HepG2 (cell line): ENCODE data around the gene CABLES2. TPM values are rescaled to one million over a fixed set of nuclear protein-coding genes. Genes with fewer than 3 reads are reported as not detected.
A peak's percentile ranks its signal among the peaks of the same experiment; 100 is the strongest.

ENCODE experiments used
- ELF4 ChIP-seq: sonication (generic); formaldehyde crosslinking; IDR thresholded peaks from 2 replicates; pipeline ENCODE4 v1.5.0; 2020; ENCODE audit warnings: missing genetic modification reagents, mild to moderate bottlenecking, moderate library complexity, borderline replicate concordance
- GZF1 ChIP-seq: sonication (generic); formaldehyde crosslinking; IDR thresholded peaks from 2 replicates; pipeline ENCODE4 v1.5.1; 2020; ENCODE audit warnings: mild to moderate bottlenecking, missing genetic modification reagents
- HNRNPLL ChIP-seq: fragments of 200-400 bp; formaldehyde crosslinking; IDR thresholded peaks from 2 replicates; pipeline ENCODE4 v1.6.1; 2017; ENCODE audit warnings: mild to moderate bottlenecking, low read depth, low read length; ENCODE audit not compliant: poor library complexity, severe bottlenecking
- PBX2 ChIP-seq: IDR thresholded peaks from 2 replicates; pipeline ENCODE4 v1.6.1; 2016; ENCODE audit warnings: control low read depth
- PPARG ChIP-seq: conservative IDR thresholded peaks from 2 replicates; pipeline ENCODE4 v1.6.1; 2016; ENCODE audit warnings: missing biosample characterization, missing genetic modification reagents
- PRDM15 ChIP-seq: sonication (generic); formaldehyde crosslinking; IDR thresholded peaks from 2 replicates; pipeline ENCODE4 v1.4.0; 2020; ENCODE audit warnings: missing genetic modification reagents
- SKIL ChIP-seq: sonication (generic); formaldehyde crosslinking; IDR thresholded peaks from 2 replicates; pipeline ENCODE4 v1.8.0; 2022; ENCODE audit warnings: missing genetic modification reagents, mild to moderate bottlenecking, moderate library complexity, borderline replicate concordance
- XBP1 ChIP-seq: sonication (generic); formaldehyde crosslinking; IDR thresholded peaks from 2 replicates; pipeline ENCODE4 v1.5.0; 2020; ENCODE audit warnings: missing genetic modification reagents
- ZBTB42 ChIP-seq: sonication (generic); formaldehyde crosslinking; IDR thresholded peaks from 2 replicates; pipeline ENCODE4 v1.5.0; 2020; ENCODE audit warnings: mild to moderate bottlenecking, missing genetic modification reagents
- ZFP36L2 ChIP-seq: sonication (generic); formaldehyde crosslinking; IDR thresholded peaks from 2 replicates; pipeline ENCODE4 v1.4.0; 2020; ENCODE audit warnings: missing genetic modification reagents
- ZNF230 ChIP-seq: sonication (generic); formaldehyde crosslinking; IDR thresholded peaks from 2 replicates; pipeline ENCODE4 v1.4.0; 2020; ENCODE audit warnings: mild to moderate bottlenecking, missing genetic modification reagents
- ZNF460 ChIP-seq: sonication (generic); formaldehyde crosslinking; IDR thresholded peaks from 2 replicates; pipeline ENCODE4 v1.5.1; 2020; ENCODE audit warnings: missing genetic modification reagents, mild to moderate bottlenecking, borderline replicate concordance
- ZNF788 ChIP-seq: sonication (generic); formaldehyde crosslinking; IDR thresholded peaks from 2 replicates; pipeline ENCODE4 v1.5.0; 2020; ENCODE audit warnings: mild to moderate bottlenecking, missing genetic modification reagents, borderline replicate concordance
- ZSCAN30 ChIP-seq: sonication (generic); formaldehyde crosslinking; IDR thresholded peaks from 2 replicates; pipeline ENCODE4 v1.5.0; 2020; ENCODE audit warnings: mild to moderate bottlenecking, missing genetic modification reagents
- polyA plus RNA-seq, 8 experiments: library from polyadenylated mRNA; depleted of rRNA in 3 of 8; stranded (reverse) in 7 of 8; unstranded in 1 of 8; fragments of >200 nt; fragmentation: Illumina TruSeq in 4 of 8; extraction: Trizol in 4 of 8; gene quantifications; 2 replicates each; pipeline versions ENCODE4 v1.2.1 to v1.2.3, GENCODE V29; 2011 to 2016; ENCODE audit warnings: low read depth in 4 of 8, missing spikeins in 1 of 8, mixed read lengths in 1 of 8; ENCODE audit not compliant: insufficient read depth in 1 of 8
- total RNA-seq, 5 experiments: library from RNA; depleted of rRNA; stranded (reverse); fragments of >200 nt; fragmentation: Illumina TruSeq; extraction: Trizol; gene quantifications; 2 replicates each; pipeline ENCODE4 v1.2.3, GENCODE V29; 2016; ENCODE audit warnings: low read depth in 1 of 5
- TF ChIP-seq, protein P1 (sequence below): sonication (generic); formaldehyde crosslinking; IDR thresholded peaks from 2 replicates; pipeline ENCODE4 v1.5.1; 2020; ENCODE audit warnings: mild to moderate bottlenecking, missing genetic modification reagents, moderate library complexity

The CABLES2 gene
- total and polyA plus RNA-seq, 2 of the 13 experiments (the other 11 are each of a cell fraction or from before 2014, with no cell fraction given), result 5.2 to 9.7 TPM

DNA sequence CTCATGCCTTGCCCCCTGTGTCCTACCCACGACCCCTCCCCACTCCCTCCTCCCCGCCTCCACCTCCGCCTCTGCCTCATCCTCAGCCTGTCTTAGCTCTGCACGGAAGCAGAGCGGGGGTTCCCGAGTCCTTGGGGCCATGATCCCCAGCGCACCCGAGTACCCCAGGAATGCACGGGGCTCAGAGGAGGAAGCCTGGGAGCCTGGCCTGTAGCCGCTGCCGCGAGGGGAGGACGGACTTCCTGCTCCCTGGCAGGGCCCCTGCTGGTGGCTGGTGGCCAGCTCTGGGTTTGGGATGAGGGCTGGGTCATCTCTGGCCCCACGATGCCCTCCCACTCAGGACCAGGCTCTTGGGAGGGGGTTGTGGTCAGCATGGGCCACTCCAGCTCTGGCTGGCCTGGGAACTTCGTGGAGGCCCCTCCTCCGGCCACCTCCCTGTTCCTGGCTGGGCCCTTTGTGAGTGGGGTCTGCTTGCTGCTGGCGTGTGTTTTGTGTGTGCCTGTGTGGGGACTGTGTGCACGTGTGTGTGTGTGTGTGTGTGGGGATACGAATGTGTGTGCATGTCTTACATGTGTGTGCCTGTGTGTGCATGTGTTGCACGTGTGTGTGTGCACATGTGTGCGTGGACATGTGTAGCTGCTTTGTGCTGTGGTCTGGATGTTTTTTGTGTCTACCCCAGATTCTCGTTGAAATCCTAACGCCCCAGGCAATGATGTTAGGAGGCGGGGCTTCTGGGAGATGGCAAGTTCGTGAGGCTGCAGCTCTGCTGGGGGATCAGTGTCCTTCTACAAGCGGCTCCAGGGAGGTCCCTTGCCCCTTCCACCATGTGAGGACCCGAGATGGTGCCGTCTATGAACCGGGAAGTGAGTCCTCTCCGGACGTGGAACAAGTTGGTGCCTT is 21.6 kb upstream of the CABLES2 start (continued):
- TF ChIP-seq ZSCAN30 (CRISPR knock-in tag) (no peak), PRDM15 (CRISPR knock-in tag) (no peak), XBP1 (CRISPR knock-in tag) (no peak), PBX2 (CRISPR knock-in tag) (no peak), ZBTB42 (CRISPR knock-in tag) (no peak), ZFP36L2 (CRISPR knock-in tag) (no peak), ZNF788 (no peak), SKIL (CRISPR knock-in tag) (no peak), ZNF460 (no peak), GZF1 (CRISPR knock-in tag) (no peak), HNRNPLL (peak; percentile 17), ZNF230 (CRISPR knock-in tag) (no peak), PPARG (CRISPR knock-in tag) (no peak), ELF4 (CRISPR knock-in tag) (no peak)
- TF ChIP-seq, protein P1, sequence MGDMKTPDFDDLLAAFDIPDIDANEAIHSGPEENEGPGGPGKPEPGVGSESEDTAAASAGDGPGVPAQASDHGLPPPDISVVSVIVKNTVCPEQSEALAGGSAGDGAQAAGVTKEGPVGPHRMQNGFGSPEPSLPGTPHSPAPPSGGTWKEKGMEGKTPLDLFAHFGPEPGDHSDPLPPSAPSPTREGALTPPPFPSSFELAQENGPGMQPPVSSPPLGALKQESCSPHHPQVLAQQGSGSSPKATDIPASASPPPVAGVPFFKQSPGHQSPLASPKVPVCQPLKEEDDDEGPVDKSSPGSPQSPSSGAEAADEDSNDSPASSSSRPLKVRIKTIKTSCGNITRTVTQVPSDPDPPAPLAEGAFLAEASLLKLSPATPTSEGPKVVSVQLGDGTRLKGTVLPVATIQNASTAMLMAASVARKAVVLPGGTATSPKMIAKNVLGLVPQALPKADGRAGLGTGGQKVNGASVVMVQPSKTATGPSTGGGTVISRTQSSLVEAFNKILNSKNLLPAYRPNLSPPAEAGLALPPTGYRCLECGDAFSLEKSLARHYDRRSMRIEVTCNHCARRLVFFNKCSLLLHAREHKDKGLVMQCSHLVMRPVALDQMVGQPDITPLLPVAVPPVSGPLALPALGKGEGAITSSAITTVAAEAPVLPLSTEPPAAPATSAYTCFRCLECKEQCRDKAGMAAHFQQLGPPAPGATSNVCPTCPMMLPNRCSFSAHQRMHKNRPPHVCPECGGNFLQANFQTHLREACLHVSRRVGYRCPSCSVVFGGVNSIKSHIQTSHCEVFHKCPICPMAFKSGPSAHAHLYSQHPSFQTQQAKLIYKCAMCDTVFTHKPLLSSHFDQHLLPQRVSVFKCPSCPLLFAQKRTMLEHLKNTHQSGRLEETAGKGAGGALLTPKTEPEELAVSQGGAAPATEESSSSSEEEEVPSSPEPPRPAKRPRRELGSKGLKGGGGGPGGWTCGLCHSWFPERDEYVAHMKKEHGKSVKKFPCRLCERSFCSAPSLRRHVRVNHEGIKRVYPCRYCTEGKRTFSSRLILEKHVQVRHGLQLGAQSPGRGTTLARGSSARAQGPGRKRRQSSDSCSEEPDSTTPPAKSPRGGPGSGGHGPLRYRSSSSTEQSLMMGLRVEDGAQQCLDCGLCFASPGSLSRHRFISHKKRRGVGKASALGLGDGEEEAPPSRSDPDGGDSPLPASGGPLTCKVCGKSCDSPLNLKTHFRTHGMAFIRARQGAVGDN (CRISPR knock-in tag), result no peak
